HEK293T (cell line): ENCODE measurements around the gene PRDM8.

Experiments
- ARNT ChIP-seq: fragments of 450-650 bp; IDR thresholded peaks from 2 replicates; pipeline ENCODE4 v1.6.1; 2017; ENCODE audit warnings: mild to moderate bottlenecking
- BHLHE40 ChIP-seq: fragments of 450-650 bp; IDR thresholded peaks from 2 replicates; pipeline ENCODE4 v1.6.1; 2016; ENCODE audit warnings: mild to moderate bottlenecking, moderate library complexity, borderline replicate concordance
- CTBP1 ChIP-seq: fragments of 450-650 bp; IDR thresholded peaks from 2 replicates; pipeline ENCODE4 v1.6.1; 2016; ENCODE audit warnings: borderline replicate concordance
- ELF4 ChIP-seq: fragments of 450-650 bp; IDR thresholded peaks from 2 replicates; pipeline ENCODE4 v1.6.1; 2017; ENCODE audit warnings: antibody characterized with exemption
- FOXA1 ChIP-seq: fragments of 450-650 bp; IDR thresholded peaks from 2 replicates; pipeline ENCODE4 v1.6.1; 2016; ENCODE audit warnings: mild to moderate bottlenecking
- FOXK2 ChIP-seq: fragments of 450-650 bp; IDR thresholded peaks from 2 replicates; pipeline ENCODE4 v1.6.1; 2016; ENCODE audit warnings: mild to moderate bottlenecking
- FOXM1 ChIP-seq: fragments of 450-650 bp; IDR thresholded peaks from 2 replicates; pipeline ENCODE4 v1.6.1; 2017; ENCODE audit warnings: mild to moderate bottlenecking, borderline replicate concordance
- HDGF ChIP-seq: fragments of 450-650 bp; IDR thresholded peaks from 2 replicates; pipeline ENCODE4 v1.6.1; 2017; ENCODE audit warnings: antibody characterized with exemption, borderline replicate concordance
- NFRKB ChIP-seq: fragments of 450-650 bp; IDR thresholded peaks from 2 replicates; pipeline ENCODE4 v1.6.1; 2016; ENCODE audit warnings: mild to moderate bottlenecking, moderate library complexity
- PKNOX1 ChIP-seq: fragments of 450-650 bp; IDR thresholded peaks from 2 replicates; pipeline ENCODE4 v1.6.1; 2016
- SP1 ChIP-seq: fragments of 450-650 bp; IDR thresholded peaks from 2 replicates; pipeline ENCODE4 v1.6.1; 2017
- SUZ12 ChIP-seq: fragments of 450-650 bp; IDR thresholded peaks from 2 replicates; pipeline ENCODE4 v1.6.1; 2016; ENCODE audit warnings: mild to moderate bottlenecking
- TARDBP ChIP-seq: fragments of 450-650 bp; IDR thresholded peaks from 2 replicates; pipeline ENCODE4 v1.6.1; 2016
- ZNF384 ChIP-seq: fragments of 450-650 bp; IDR thresholded peaks from 2 replicates; pipeline ENCODE4 v1.6.1; 2016

- TF ChIP-seq FOXA1 (no peak), HDGF (no peak), ELF4 (no peak), SUZ12 (no peak), BHLHE40 (no peak), SP1 (no peak), CTBP1 (no peak), FOXM1 (no peak), TARDBP (no peak), ZNF384 (no peak), ARNT (no peak), PKNOX1 (no peak), NFRKB (no peak), FOXK2 (no peak)
These were observed 56.2 kb downstream of the PRDM8 start for GRCh38 chr4:80253510-80253909.
